A549 (cell line): Measurements from ENCODE around the gene TTC21A. TPM values are rescaled to one million over a fixed set of nuclear protein-coding genes. Genes with fewer than 3 reads are reported as not detected.

Source experiments
- ATAC-seq, 2 experiments: fragments of 200-7000 bp in 1 of 2; fragments of >200 bp in 1 of 2; cut with Nextera tagmentation in 1 of 2; cut with Tn5 transposase in 1 of 2; 3 replicates each; pipeline versions ENCODE4 v1.8.0 to v1.9.1; 2018 to 2020; ENCODE audit warnings: mild to moderate bottlenecking in 1 of 2, moderate library complexity in 1 of 2
- CTCF ChIA-PET: fragments of 300-600 bp; sonication (Branson Sonifier 250); formaldehyde crosslinking; extraction: SDS; loops from one replicate; lab custom pipeline; 2021; ENCODE audit warnings: antibody characterized with exemption, inconsistent platforms; lab: Yijun Ruan, JAX
- POLR2A ChIA-PET: fragments of 350-600 bp; formaldehyde crosslinking; extraction: SDS; loops from one replicate; lab custom pipeline; 2021; ENCODE audit warnings: antibody characterized with exemption, inconsistent platforms; lab: Yijun Ruan, JAX
- DNase-seq, 2 experiments: peaks; one replicate each; pipeline versions ENCODE4 v3.0.0 to v3.0.0-alpha.2; 2011 to 2016; ENCODE audit warnings: low read depth in 1 of 2, low spot score in 1 of 2
- FAIRE-seq: peaks from 2 replicates; lab custom pipeline; 2011; peaks lifted over from hg19 to GRCh38; lab: Jason Lieb, UNC
- H3K27ac ChIP-seq, 2 experiments: fragments of >200 bp; sonication (Bioruptor Twin); formaldehyde crosslinking; 3 replicates each; pipeline ENCODE4 v1.5.1; 2016 to 2017
- H3K4me1 ChIP-seq: fragments of >200 bp; sonication (Bioruptor Twin); formaldehyde crosslinking; 3 replicates; pipeline ENCODE4 v1.6.1; 2016
- H3K4me2 ChIP-seq: fragments of >200 bp; sonication (Bioruptor Twin); formaldehyde crosslinking; 3 replicates; pipeline ENCODE4 v1.6.1; 2016
- H3K4me3 ChIP-seq: fragments of >200 bp; sonication (Bioruptor Twin); formaldehyde crosslinking; 3 replicates; pipeline ENCODE4 v1.5.1; 2016
- H3K9me3 ChIP-seq: fragments of >200 bp; sonication (Bioruptor Twin); formaldehyde crosslinking; 3 replicates; pipeline ENCODE4 v1.6.1; 2016
- BHLHE40 ChIP-seq: IDR thresholded peaks from 2 replicates; pipeline ENCODE4 v1.6.1; 2012; ENCODE audit warnings: low read depth, low read length, inconsistent platforms
- EHMT2 ChIP-seq: fragments of 200-600 bp; sonication (generic); IDR thresholded peaks from 2 replicates; pipeline ENCODE4 v1.6.1; 2016; ENCODE audit warnings: antibody characterized with exemption, low read depth, mild to moderate bottlenecking, moderate library complexity
- EP300 ChIP-seq, 2 experiments: fragments of >200 bp; sonication (Bioruptor Twin); formaldehyde crosslinking; IDR thresholded peaks; 2 replicates in 1 of 2; 3 replicates in 1 of 2; pipeline ENCODE4 v1.6.1; 2016 to 2017
- ESRRA ChIP-seq: fragments of 150-350 bp; IDR thresholded peaks from 2 replicates; pipeline ENCODE4 v1.6.1; 2014; ENCODE audit warnings: mild to moderate bottlenecking, low read length, borderline replicate concordance
- FOSL2 ChIP-seq, 2 experiments: fragments of 450-650 bp in 1 of 2; fragments of >200 bp in 1 of 2; sonication (Bioruptor Twin) in 1 of 2; formaldehyde crosslinking; IDR thresholded peaks; 2 replicates each; pipeline versions ENCODE4 v1.5.0 to v1.6.1; 2016 to 2020; ENCODE audit warnings: mild to moderate bottlenecking in 1 of 2, moderate library complexity in 1 of 2
- GATA3 ChIP-seq: IDR thresholded peaks from 2 replicates; pipeline ENCODE4 v1.6.1; 2012; ENCODE audit warnings: borderline replicate concordance
- HDAC2 ChIP-seq: fragments of 200-600 bp; sonication (generic); IDR thresholded peaks from 2 replicates; pipeline ENCODE4 v1.6.1; 2016
- HOXB13 ChIP-seq: fragments of 250-450 bp; sonication (Bioruptor Pico); IDR thresholded peaks from 2 replicates; pipeline ENCODE4 v1.5.0; 2020; ENCODE audit warnings: low read depth, mild to moderate bottlenecking, moderate library complexity
- HOXB5 ChIP-seq: fragments of 250-450 bp; sonication (Bioruptor Pico); IDR thresholded peaks from 2 replicates; pipeline ENCODE4 v1.5.0; 2020; ENCODE audit warnings: mild to moderate bottlenecking, moderate library complexity
- JUN ChIP-seq, 2 experiments: fragments of >200 bp; sonication (Bioruptor Twin); formaldehyde crosslinking; IDR thresholded peaks; 2 replicates in 1 of 2; 3 replicates in 1 of 2; pipeline ENCODE4 v1.6.1; 2016 to 2017
- JUNB ChIP-seq: fragments of >200 bp; sonication (Bioruptor Twin); formaldehyde crosslinking; IDR thresholded peaks from 2 replicates; pipeline ENCODE4 v1.6.1; 2016
- KDM1A ChIP-seq: fragments of 200-600 bp; sonication (generic); IDR thresholded peaks from 2 replicates; pipeline ENCODE4 v1.6.1; 2016; ENCODE audit warnings: low read depth, mild to moderate bottlenecking
- MAFK ChIP-seq: fragments of 450-650 bp; IDR thresholded peaks from 2 replicates; pipeline ENCODE4 v1.6.1; 2014; ENCODE audit not compliant: partially characterized antibody
- MYC ChIP-seq: IDR thresholded peaks from 2 replicates; pipeline ENCODE4 v1.6.1; 2012; ENCODE audit warnings: mild to moderate bottlenecking, inconsistent platforms, low read length, improper control_type of control experiment, borderline replicate concordance
- NR3C1 ChIP-seq: fragments of >200 bp; sonication (Bioruptor Twin); formaldehyde crosslinking; IDR thresholded peaks from 3 replicates; pipeline ENCODE4 v1.6.1; 2017
- PHF8 ChIP-seq: fragments of 200-600 bp; sonication (generic); IDR thresholded peaks from 2 replicates; pipeline ENCODE4 v1.6.1; 2016; ENCODE audit warnings: low read depth, mild to moderate bottlenecking, antibody characterized with exemption, moderate library complexity, borderline replicate concordance
- POLR2AphosphoS2 ChIP-seq: conservative IDR thresholded peaks from 2 replicates; pipeline ENCODE4 v1.6.1; 2012; ENCODE audit warnings: low read length, improper control_type of control experiment, inconsistent platforms
- RAD21 ChIP-seq, 2 experiments: fragments of >200 bp in 1 of 2; sonication (Bioruptor Twin) in 1 of 2; formaldehyde crosslinking in 1 of 2; IDR thresholded peaks in 1 of 2; conservative IDR thresholded peaks in 1 of 2; 2 replicates in 1 of 2; 3 replicates in 1 of 2; pipeline ENCODE4 v1.6.1; 2012 to 2018; ENCODE audit warnings: inconsistent platforms in 1 of 2
- RFX5 ChIP-seq: fragments of 450-650 bp; IDR thresholded peaks from 2 replicates; pipeline ENCODE4 v1.7.1; 2014; ENCODE audit warnings: antibody characterized with exemption, mild to moderate bottlenecking, moderate library complexity
- RNF2 ChIP-seq: fragments of 200-600 bp; sonication (generic); IDR thresholded peaks from 2 replicates; pipeline ENCODE4 v1.6.1; 2016; ENCODE audit warnings: low read depth, mild to moderate bottlenecking, antibody characterized with exemption, moderate library complexity, borderline replicate concordance
- SMC3 ChIP-seq: fragments of >200 bp; sonication (Bioruptor Twin); formaldehyde crosslinking; IDR thresholded peaks from 3 replicates; pipeline ENCODE4 v1.6.1; 2018; ENCODE audit warnings: inconsistent platforms
- SREBF2 ChIP-seq: fragments of 450-650 bp; IDR thresholded peaks from 2 replicates; pipeline ENCODE4 v1.6.1; 2014; ENCODE audit warnings: mild to moderate bottlenecking, moderate library complexity
- TFCP2L1 ChIP-seq: fragments of 250-450 bp; sonication (Bioruptor Pico); IDR thresholded peaks from 2 replicates; pipeline ENCODE4 v1.5.0; 2021; ENCODE audit warnings: mild to moderate bottlenecking
- WGBS: methylation state at CpG from one replicate; pipeline ENCODE4 v1.1.6; 2017; ENCODE audit errors: missing lambda C conversion rate; 5-methylcytosine and 5-hydroxymethylcytosine counted together
- polyA plus RNA-seq, 4 experiments: library from polyadenylated mRNA; depleted of rRNA in 3 of 4; stranded (reverse); fragments of >200 nt; fragmentation: RNase III in 1 of 4; extraction: RNeasy Plus Mini Kit Qiagen cat#74134 plus additional on column Dnase treatment in 1 of 4; gene quantifications; 2 replicates in 3 of 4; 3 replicates in 1 of 4; pipeline ENCODE4 v1.2.3, GENCODE V29; 2011 to 2017
- TF ChIP-seq, protein P1 (sequence below): fragments of 200-600 bp; sonication (generic); IDR thresholded peaks from 2 replicates; pipeline ENCODE4 v1.6.1; 2016; ENCODE audit warnings: antibody characterized with exemption, mild to moderate bottlenecking, moderate library complexity
- TF ChIP-seq, protein P2 (sequence below): fragments of 250-450 bp; sonication (Bioruptor Pico); IDR thresholded peaks from 2 replicates; pipeline ENCODE4 v1.5.0; 2021; ENCODE audit warnings: mild to moderate bottlenecking, moderate library complexity, borderline replicate concordance
- TF ChIP-seq, protein P3 (sequence below): fragments of >200 bp; sonication (Bioruptor Twin); formaldehyde crosslinking; IDR thresholded peaks from 2 replicates; pipeline ENCODE4 v1.6.1; 2016
- TF ChIP-seq, protein P4 (sequence below): fragments of >200 bp; sonication (Bioruptor Twin); formaldehyde crosslinking; IDR thresholded peaks from 3 replicates; pipeline ENCODE4 v1.6.1; 2016
- TF ChIP-seq, protein P5 (sequence below): fragments of >200 bp; sonication (Bioruptor Twin); formaldehyde crosslinking; IDR thresholded peaks from 3 replicates; pipeline ENCODE4 v1.5.1; 2016

Gene TTC21A
- polyA plus RNA-seq, 2 of the 4 experiments (the other 2 are of a cell fraction), result 1.1 to 1.4 TPM

DNA sequence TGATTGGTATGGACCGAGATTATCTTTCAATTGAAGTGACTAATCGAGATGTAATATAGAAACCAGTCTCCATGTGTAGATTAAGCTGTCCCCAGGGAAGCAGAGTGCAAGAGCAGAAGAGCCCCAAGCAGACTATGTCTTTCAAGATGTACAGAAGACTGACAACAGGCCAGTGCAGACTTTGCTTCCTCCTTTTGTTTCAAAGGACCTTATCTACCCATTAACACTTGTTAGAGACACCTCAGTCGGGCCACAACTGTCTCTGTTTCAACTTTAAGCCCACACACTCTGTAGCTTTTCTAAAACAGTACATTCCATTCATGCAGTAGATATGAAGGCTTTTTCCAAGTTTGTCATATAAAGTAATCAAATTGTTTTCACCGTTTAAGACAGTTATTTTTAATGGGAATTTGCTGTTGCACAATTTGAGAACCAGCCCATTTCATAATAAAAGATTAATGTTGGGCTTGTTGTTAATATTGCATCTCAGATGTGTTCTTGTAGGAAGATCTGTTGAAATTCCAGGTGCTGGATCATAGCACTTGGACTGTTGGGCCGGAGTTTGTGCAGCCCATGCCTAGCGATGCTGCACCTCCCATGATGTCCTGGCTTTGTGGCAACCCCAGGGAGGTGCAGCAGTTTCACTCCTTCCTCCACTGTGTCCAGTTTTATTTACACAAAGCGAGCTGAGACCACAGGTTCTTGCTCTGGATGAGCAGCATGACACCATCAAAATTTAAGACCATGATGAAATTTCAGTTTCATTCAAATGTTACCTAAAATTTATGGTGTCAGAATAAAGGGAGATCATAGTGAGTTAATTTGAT is 12.4 kb upstream of the TTC21A start:
- DNase-seq (no peak), FAIRE-seq (no peak), ATAC-seq (no peak)
- Histone ChIP-seq H3K9me3 (no peaks in the 10 kb centered on the region), H3K4me1 (no peaks in the 10 kb centered on the region), H3K4me3 (no peak overlapping the region), H3K4me2 (no peak overlapping the region), H3K27ac (no peak overlapping the region)
- WGBS, result 74% methylated on average over 7 of the region's 7 CpGs
- CTCF ChIA-PET, result interaction anchor here (1.1 to 1.9 kb wide), 3 partner anchors 8 to 193 kb away, joined by 3 to 5 read pairs (median 3); no protein-coding TSS in a partner anchor
- POLR2A ChIA-PET, result no interaction called here
- TF ChIP-seq MYC, result no peak
- no peak for TF ChIP-seq NR3C1
- TF ChIP-seq SMC3, result no peak
- no peak for TF ChIP-seq SREBF2
- no peak for TF ChIP-seq EHMT2
- TF ChIP-seq, protein P1, sequence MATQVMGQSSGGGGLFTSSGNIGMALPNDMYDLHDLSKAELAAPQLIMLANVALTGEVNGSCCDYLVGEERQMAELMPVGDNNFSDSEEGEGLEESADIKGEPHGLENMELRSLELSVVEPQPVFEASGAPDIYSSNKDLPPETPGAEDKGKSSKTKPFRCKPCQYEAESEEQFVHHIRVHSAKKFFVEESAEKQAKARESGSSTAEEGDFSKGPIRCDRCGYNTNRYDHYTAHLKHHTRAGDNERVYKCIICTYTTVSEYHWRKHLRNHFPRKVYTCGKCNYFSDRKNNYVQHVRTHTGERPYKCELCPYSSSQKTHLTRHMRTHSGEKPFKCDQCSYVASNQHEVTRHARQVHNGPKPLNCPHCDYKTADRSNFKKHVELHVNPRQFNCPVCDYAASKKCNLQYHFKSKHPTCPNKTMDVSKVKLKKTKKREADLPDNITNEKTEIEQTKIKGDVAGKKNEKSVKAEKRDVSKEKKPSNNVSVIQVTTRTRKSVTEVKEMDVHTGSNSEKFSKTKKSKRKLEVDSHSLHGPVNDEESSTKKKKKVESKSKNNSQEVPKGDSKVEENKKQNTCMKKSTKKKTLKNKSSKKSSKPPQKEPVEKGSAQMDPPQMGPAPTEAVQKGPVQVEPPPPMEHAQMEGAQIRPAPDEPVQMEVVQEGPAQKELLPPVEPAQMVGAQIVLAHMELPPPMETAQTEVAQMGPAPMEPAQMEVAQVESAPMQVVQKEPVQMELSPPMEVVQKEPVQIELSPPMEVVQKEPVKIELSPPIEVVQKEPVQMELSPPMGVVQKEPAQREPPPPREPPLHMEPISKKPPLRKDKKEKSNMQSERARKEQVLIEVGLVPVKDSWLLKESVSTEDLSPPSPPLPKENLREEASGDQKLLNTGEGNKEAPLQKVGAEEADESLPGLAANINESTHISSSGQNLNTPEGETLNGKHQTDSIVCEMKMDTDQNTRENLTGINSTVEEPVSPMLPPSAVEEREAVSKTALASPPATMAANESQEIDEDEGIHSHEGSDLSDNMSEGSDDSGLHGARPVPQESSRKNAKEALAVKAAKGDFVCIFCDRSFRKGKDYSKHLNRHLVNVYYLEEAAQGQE, result no peak
- TF ChIP-seq MAFK, result no peak
- no peak for TF ChIP-seq BHLHE40
- TF ChIP-seq JUN (IDR thresholded peaks at IDR 0.05), result no peak
- no peak for TF ChIP-seq HOXB5 (CRISPR knock-in tag)
- no peak for TF ChIP-seq RFX5
- TF ChIP-seq PHF8, result no peak
- TF ChIP-seq EP300 (IDR thresholded peaks at IDR 0.05), result no peak
- no peak for TF ChIP-seq HDAC2
- TF ChIP-seq, protein P2, sequence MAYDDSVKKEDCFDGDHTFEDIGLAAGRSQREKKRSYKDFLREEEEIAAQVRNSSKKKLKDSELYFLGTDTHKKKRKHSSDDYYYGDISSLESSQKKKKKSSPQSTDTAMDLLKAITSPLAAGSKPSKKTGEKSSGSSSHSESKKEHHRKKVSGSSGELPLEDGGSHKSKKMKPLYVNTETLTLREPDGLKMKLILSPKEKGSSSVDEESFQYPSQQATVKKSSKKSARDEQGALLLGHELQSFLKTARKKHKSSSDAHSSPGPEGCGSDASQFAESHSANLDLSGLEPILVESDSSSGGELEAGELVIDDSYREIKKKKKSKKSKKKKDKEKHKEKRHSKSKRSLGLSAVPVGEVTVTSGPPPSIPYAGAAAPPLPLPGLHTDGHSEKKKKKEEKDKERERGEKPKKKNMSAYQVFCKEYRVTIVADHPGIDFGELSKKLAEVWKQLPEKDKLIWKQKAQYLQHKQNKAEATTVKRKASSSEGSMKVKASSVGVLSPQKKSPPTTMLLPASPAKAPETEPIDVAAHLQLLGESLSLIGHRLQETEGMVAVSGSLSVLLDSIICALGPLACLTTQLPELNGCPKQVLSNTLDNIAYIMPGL (CRISPR knock-in tag), result no peak
- no peak for TF ChIP-seq FOSL2 (IDR thresholded peaks at IDR 0.05)
- no peak for TF ChIP-seq FOSL2 (CRISPR knock-in tag; IDR thresholded peaks at IDR 0.05)
- TF ChIP-seq HOXB13 (CRISPR knock-in tag), result no peak
- no peak for TF ChIP-seq RNF2
- TF ChIP-seq JUNB, result no peak
- TF ChIP-seq KDM1A, result no peak

DNA sequence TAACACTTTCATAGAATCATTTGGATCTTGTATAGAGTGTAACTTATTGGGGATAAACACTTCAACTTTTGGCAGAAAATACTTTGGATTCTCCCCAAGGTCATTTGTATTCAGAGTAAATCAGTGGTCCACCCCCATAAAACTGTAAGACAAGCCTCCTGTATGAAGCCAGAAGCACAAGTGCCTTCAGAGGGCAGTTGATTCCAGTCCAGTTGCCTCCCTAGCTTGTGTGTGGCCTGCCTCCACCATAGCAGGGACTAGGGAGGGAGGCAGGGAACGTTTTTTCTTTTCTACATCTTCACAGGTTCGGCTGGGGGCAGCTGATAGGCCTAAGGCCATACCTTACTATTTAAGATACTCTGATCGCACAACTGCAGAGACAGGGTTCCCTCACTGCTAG is 11.7 kb upstream of the TTC21A start:
- no peaks in the 10 kb centered on the region for H3K9me3 ChIP-seq
- H3K4me1 ChIP-seq, result no peaks in the 10 kb centered on the region
- no peak overlapping the region for H3K4me2 ChIP-seq
- no peak for FAIRE-seq
- CTCF ChIA-PET, result interaction anchor here (1.1 to 1.9 kb wide), 3 partner anchors 9 to 192 kb away, joined by 3 to 5 read pairs (median 3); no protein-coding TSS in a partner anchor
- no peak for DNase-seq
- POLR2A ChIA-PET, result no interaction called here
- H3K27ac ChIP-seq, result no peak overlapping the region
- WGBS, result 50% methylated on average over 3 of the region's 3 CpGs
- no peak for ATAC-seq
- no peak overlapping the region for H3K4me3 ChIP-seq
- TF ChIP-seq, protein P3, sequence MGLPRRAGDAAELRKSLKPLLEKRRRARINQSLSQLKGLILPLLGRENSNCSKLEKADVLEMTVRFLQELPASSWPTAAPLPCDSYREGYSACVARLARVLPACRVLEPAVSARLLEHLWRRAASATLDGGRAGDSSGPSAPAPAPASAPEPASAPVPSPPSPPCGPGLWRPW, result no peak
- no peak for TF ChIP-seq RFX5
- TF ChIP-seq, protein P4, sequence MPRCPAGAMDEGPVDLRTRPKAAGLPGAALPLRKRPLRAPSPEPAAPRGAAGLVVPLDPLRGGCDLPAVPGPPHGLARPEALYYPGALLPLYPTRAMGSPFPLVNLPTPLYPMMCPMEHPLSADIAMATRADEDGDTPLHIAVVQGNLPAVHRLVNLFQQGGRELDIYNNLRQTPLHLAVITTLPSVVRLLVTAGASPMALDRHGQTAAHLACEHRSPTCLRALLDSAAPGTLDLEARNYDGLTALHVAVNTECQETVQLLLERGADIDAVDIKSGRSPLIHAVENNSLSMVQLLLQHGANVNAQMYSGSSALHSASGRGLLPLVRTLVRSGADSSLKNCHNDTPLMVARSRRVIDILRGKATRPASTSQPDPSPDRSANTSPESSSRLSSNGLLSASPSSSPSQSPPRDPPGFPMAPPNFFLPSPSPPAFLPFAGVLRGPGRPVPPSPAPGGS, result no peak
- TF ChIP-seq, protein P5, sequence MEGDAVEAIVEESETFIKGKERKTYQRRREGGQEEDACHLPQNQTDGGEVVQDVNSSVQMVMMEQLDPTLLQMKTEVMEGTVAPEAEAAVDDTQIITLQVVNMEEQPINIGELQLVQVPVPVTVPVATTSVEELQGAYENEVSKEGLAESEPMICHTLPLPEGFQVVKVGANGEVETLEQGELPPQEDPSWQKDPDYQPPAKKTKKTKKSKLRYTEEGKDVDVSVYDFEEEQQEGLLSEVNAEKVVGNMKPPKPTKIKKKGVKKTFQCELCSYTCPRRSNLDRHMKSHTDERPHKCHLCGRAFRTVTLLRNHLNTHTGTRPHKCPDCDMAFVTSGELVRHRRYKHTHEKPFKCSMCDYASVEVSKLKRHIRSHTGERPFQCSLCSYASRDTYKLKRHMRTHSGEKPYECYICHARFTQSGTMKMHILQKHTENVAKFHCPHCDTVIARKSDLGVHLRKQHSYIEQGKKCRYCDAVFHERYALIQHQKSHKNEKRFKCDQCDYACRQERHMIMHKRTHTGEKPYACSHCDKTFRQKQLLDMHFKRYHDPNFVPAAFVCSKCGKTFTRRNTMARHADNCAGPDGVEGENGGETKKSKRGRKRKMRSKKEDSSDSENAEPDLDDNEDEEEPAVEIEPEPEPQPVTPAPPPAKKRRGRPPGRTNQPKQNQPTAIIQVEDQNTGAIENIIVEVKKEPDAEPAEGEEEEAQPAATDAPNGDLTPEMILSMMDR, result no peak
- TF ChIP-seq TFCP2L1, result no peak
- TF ChIP-seq RAD21 (conservative IDR thresholded peaks at IDR 0.05 in 1 of 2, IDR thresholded peaks at IDR 0.05 in 1 of 2), result no peak
- TF ChIP-seq ESRRA, result no peak
- TF ChIP-seq GATA3, result no peak
- TF ChIP-seq POLR2AphosphoS2, result no peak
